Esophagus (tissue), 2 donors: ENCODE data around the gene KLRG1. TPM values are rescaled to one million over a fixed set of nuclear protein-coding genes. Genes with fewer than 3 reads are reported as not detected.

Source experiments
- H3K27ac ChIP-seq, 2 donors: one replicate each; pipeline ENCODE4 v1.5.1; 2013; ENCODE audit warnings: low read depth in 2 of 2, mild to moderate bottlenecking in 2 of 2, inconsistent platforms in 1 of 2, low read length in 1 of 2, moderate library complexity in 1 of 2
- H3K27me3 ChIP-seq, 2 donors: one replicate each; pipeline ENCODE4 v1.6.1; 2013; ENCODE audit warnings: low read length in 2 of 2, control low read depth in 1 of 2, mild to moderate bottlenecking in 1 of 2; ENCODE audit not compliant: insufficient read depth in 2 of 2, control insufficient read depth in 1 of 2
- H3K36me3 ChIP-seq, 2 donors: one replicate each; pipeline ENCODE4 v1.6.1; 2013; ENCODE audit warnings: low read length in 1 of 2; ENCODE audit not compliant: control insufficient read depth in 2 of 2, insufficient read depth in 2 of 2
- H3K4me1 ChIP-seq, 2 donors: one replicate each; pipeline ENCODE4 v1.6.1; 2013; ENCODE audit warnings: low read length in 1 of 2; ENCODE audit not compliant: control insufficient read depth in 2 of 2, insufficient read depth in 2 of 2
- H3K4me3 ChIP-seq, 2 donors: one replicate each; pipeline ENCODE4 v1.5.1; 2013; ENCODE audit warnings: low read length in 2 of 2, mild to moderate bottlenecking in 2 of 2, low read depth in 1 of 2, moderate library complexity in 1 of 2
- H3K9me3 ChIP-seq, 2 donors: one replicate each; pipeline ENCODE4 v1.6.1; 2013; ENCODE audit warnings: mild to moderate bottlenecking in 2 of 2, low read depth in 1 of 2, low read length in 1 of 2, moderate library complexity in 1 of 2; ENCODE audit not compliant: control insufficient read depth in 2 of 2, insufficient read depth in 1 of 2
- WGBS, 2 donors: extraction: QIAGEN DNeasy Blood & Tissue Kit; methylation state at CpG; one replicate each; pipeline ENCODE4 v1.1.7; 2013; 5-methylcytosine and 5-hydroxymethylcytosine counted together
- polyA plus RNA-seq, 2 donors: library from polyadenylated mRNA; stranded (reverse); fragments of 200-250 nt; gene quantifications; one replicate each; pipeline ENCODE4 v1.2.3, GENCODE V29; 2013
- donor health status: healthy with polysubstance abuse.
- donor health status: Bipolar disorder and iron deficiency.

Gene KLRG1
- polyA plus RNA-seq, 2 donors, result 0.47 to 0.52 TPM

- WGBS, 2 donors, result 83 to 86% methylated on average over 15 of the region's 15 CpGs
- Histone ChIP-seq H3K4me1 (no peaks in the 10 kb centered on the region), H3K27me3 (no peaks in the 10 kb centered on the region), H3K27ac (no peak overlapping the region), H3K4me3 (no peak overlapping the region), H3K9me3 (no peaks in the 10 kb centered on the region), H3K36me3 (no peaks in the 10 kb centered on the region)
These were observed 61.3 kb downstream of the KLRG1 start for GRCh38 chr12:9050521-9051157.

GRCh38 chr12:9051158-9051550, 61.8 kb downstream of the KLRG1 start:
- H3K36me3 ChIP-seq, result no peaks in the 10 kb centered on the region
- no peak overlapping the region for H3K27ac ChIP-seq
- no peaks in the 10 kb centered on the region for H3K9me3 ChIP-seq
- no peaks in the 10 kb centered on the region for H3K27me3 ChIP-seq
- 69 to 79% methylated on average over 6 of the region's 6 CpGs for WGBS, 2 donors
- H3K4me3 ChIP-seq, result no peak overlapping the region
- H3K4me1 ChIP-seq, result no peaks in the 10 kb centered on the region

- no peaks in the 10 kb centered on the region for H3K27me3 ChIP-seq
- H3K9me3 ChIP-seq, result no peaks in the 10 kb centered on the region
- 67 to 71% methylated on average over 1 of the region's 1 CpG for WGBS, 2 donors
- no peak overlapping the region for H3K4me3 ChIP-seq
- H3K36me3 ChIP-seq, result no peaks in the 10 kb centered on the region
- no peaks in the 10 kb centered on the region for H3K4me1 ChIP-seq
- H3K27ac ChIP-seq, result no peak overlapping the region
These were observed 63.3 kb downstream of the KLRG1 start for GRCh38 chr12:9052610-9053009.

Other genes starting within 250 kb of the KLRG1 start
- 100 to 1,000 TPM; 477 to 614 TPM for gene A2ML1, start 166.9 kb upstream of the KLRG1 start, polyA plus RNA-seq
- 10 to 100 TPM; 12.0 to 24.4 TPM for gene PHC1, start 75.0 kb upstream of the KLRG1 start, polyA plus RNA-seq
- gene M6PR, start 39.9 kb upstream of the KLRG1 start, polyA plus RNA-seq, result 10 to 100 TPM; 28.5 to 45.9 TPM
- 10 to 100 TPM; 18.0 to 60.4 TPM for gene A2M, start 126.4 kb downstream of the KLRG1 start, polyA plus RNA-seq
- under 1 TPM; 0.04 to 0.06 TPM for gene PZP, start 218.8 kb downstream of the KLRG1 start, polyA plus RNA-seq